Measurements from ENCODE around the gene GSKIP.

DNA sequence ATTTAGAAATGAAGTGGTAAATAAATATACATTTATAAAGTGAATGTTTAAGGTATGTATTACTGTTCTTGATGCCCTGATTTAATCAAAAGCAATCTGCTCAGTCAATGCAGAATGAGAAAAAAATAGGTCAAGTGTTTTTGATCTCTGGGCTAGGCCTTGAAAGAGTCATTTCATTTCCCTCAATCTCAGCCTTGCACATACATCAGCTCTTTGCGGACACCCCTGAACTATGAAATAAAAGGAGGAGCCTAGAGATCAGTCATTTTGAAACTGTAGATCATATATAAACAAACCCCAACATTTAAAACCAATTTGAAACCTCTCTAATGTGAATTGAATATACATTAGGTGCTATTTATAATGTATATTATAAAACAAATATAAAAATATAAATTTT is 42.7 kb upstream of the GSKIP start:
- TF ChIP-seq POLR2A (IDR thresholded peaks at IDR 0.05; ENCODE audit: low read length), result no peak
- TF ChIP-seq GATA1 (IDR thresholded peaks at IDR 0.05; ENCODE audit: low read depth, low read length), result no peak
